Breast epithelium (tissue), 3 donors: ENCODE data around the gene CEP76.

Source experiments
- POLR2A ChIP-seq: fragments of 450-650 bp; IDR thresholded peaks from one replicate; pipeline ENCODE4 v1.6.1; 2016; ENCODE audit warnings: antibody characterized with exemption, mild to moderate bottlenecking, moderate library complexity
- POLR2AphosphoS5 ChIP-seq, 3 donors: sonication (generic); formaldehyde crosslinking; IDR thresholded peaks; one replicate each; pipeline ENCODE4 v1.6.1; 2017; ENCODE audit warnings: antibody characterized with exemption in 3 of 3
- TF ChIP-seq, protein P1 (sequence below), 3 donors: fragments of 450-650 bp; IDR thresholded peaks; one replicate each; pipeline ENCODE4 v1.5.1; 2016 to 2017; ENCODE audit warnings: antibody characterized with exemption in 3 of 3, mild to moderate bottlenecking in 3 of 3, moderate library complexity in 3 of 3

DNA sequence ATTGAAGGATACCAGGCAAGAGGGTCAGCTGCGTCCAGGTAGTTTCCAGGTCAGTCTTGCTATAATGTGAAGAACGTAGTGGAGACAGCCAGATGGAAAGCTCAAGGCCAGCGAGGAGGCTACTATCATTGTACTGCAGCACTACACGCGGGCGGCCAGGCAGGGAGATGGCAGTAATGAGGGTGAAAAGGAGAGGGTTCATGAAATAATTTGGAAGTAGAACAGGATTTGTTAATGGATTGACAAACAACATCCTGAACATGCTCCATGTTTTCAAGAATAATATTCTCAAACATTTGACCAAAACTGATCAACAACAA lies 61.7 kb downstream of the CEP76 start:
- TF ChIP-seq, protein P1, sequence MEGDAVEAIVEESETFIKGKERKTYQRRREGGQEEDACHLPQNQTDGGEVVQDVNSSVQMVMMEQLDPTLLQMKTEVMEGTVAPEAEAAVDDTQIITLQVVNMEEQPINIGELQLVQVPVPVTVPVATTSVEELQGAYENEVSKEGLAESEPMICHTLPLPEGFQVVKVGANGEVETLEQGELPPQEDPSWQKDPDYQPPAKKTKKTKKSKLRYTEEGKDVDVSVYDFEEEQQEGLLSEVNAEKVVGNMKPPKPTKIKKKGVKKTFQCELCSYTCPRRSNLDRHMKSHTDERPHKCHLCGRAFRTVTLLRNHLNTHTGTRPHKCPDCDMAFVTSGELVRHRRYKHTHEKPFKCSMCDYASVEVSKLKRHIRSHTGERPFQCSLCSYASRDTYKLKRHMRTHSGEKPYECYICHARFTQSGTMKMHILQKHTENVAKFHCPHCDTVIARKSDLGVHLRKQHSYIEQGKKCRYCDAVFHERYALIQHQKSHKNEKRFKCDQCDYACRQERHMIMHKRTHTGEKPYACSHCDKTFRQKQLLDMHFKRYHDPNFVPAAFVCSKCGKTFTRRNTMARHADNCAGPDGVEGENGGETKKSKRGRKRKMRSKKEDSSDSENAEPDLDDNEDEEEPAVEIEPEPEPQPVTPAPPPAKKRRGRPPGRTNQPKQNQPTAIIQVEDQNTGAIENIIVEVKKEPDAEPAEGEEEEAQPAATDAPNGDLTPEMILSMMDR (IDR thresholded peaks at IDR 0.05), result no peak
- TF ChIP-seq POLR2A (no peak), POLR2AphosphoS5 (IDR thresholded peaks at IDR 0.05) (no peak)
